ENCODE results near the gene FGF14. TPM values are rescaled to one million over a fixed set of nuclear protein-coding genes. Genes with fewer than 3 reads are reported as not detected.

FGF14 gene
- total and polyA plus RNA-seq, 2 experiments from 2014 or later, result 0.03 TPM; not detected in 1

- Mint-ChIP-seq H3K27me3 (ENCODE audit: insufficient read depth, low read depth, poor library complexity) (no peaks in the 10 kb centered on the region), H3K27ac (no peak overlapping the region)
These were observed 720.0 kb downstream of the FGF14 start for GRCh38 chr13:101681834-101682233.

More at GRCh38 chr13:101681834-101682233, 720.0 kb downstream of the FGF14 start:
- H3K9me2 ChIP-seq (ENCODE audit: insufficient read depth), result no peaks in the 10 kb centered on the region
- H3K4me1 Mint-ChIP-seq, result no peaks in the 10 kb centered on the region
- ATAC-seq (no peak), DNase-seq (ENCODE audit: low spot score) (no peak)
- H3K4me2 ChIP-seq, result no peak overlapping the region
- H3K4me1 ChIP-seq (ENCODE audit: insufficient read depth), result no peaks in the 10 kb centered on the region
- H3K27ac ChIP-seq (ENCODE audit: low read depth), result no peak overlapping the region
- H2AFZ ChIP-seq, result no peak overlapping the region
- H3K9me3 Mint-ChIP-seq, result no peaks in the 10 kb centered on the region
- H3K79me2 ChIP-seq (replicated peaks; ENCODE audit: insufficient read depth), result no peaks in the 10 kb centered on the region
- TF ChIP-seq POLR2AphosphoS5 (IDR thresholded peaks at IDR 0.05; ENCODE audit: low read depth) (no peak), REST (IDR thresholded peaks at IDR 0.05; ENCODE audit: unreplicated experiment) (no peak), EZH2 (IDR thresholded peaks at IDR 0.05; ENCODE audit: low read depth, unreplicated experiment) (no peak), CREB1 (CRISPR knock-in tag; IDR thresholded peaks at IDR 0.05; ENCODE audit: low read depth) (no peak), ZNF114 (CRISPR knock-in tag; IDR thresholded peaks at IDR 0.05) (no peak), EZH2phosphoT487 (IDR thresholded peaks at IDR 0.05; ENCODE audit: unreplicated experiment) (no peak), ZNF462 (CRISPR knock-in tag; IDR thresholded peaks at IDR 0.05) (no peak)
- H3K36me3 Mint-ChIP-seq (ENCODE audit: low read depth), result no peaks in the 10 kb centered on the region
- H3K4me3 Mint-ChIP-seq, result no peak overlapping the region
- no peaks in the 10 kb centered on the region for H3K27me3 ChIP-seq (ENCODE audit: insufficient read depth)
- H3K36me3 ChIP-seq (ENCODE audit: insufficient read depth), result no peaks in the 10 kb centered on the region
- H3F3A ChIP-seq (replicated peaks; ENCODE audit: low read depth), result no peaks in the 10 kb centered on the region
- H4K20me1 ChIP-seq (replicated peaks; ENCODE audit: insufficient read depth), result no peaks in the 10 kb centered on the region
- no peak overlapping the region for H3K4me3 ChIP-seq

Measured in GM23338 (cell line).